ENCODE results near the gene RC3H2. TPM values are rescaled to one million over a fixed set of nuclear protein-coding genes. Genes with fewer than 3 reads are reported as not detected.
A peak's percentile ranks its signal among the peaks of the same experiment; 100 is the strongest.

The RC3H2 gene
- total RNA-seq, 1 donor from 2014 or later, result 25.1 TPM

DNA sequence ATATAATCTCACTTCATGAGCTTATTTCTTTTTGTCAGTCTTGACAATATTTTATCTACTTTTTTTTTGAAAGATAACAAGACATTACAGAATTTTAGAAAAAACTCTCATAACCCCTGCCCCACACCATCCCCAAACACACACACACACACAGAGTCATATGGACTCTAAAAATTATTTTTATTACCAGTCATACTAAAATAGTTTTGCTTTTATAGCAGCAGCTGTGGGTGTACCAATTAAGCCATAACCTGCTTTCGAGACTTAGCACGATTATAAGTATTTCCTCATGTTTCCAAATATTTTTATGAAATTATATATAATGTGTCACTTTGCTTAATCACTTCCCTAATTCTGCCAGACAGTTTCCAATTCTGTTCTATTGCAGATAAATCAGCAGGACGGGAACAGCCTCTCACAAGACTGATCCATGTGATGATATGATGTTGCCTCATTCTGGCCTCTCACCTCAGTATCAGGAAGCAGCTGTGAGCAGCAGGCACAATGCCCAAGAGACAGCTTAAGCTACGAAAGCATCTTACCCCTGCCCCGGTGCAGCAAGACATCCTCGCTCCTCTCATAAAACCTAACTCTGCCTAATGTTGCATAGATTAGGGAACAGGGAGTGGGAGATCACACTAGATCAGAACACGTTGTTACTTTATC, 83.7 kb downstream of the RC3H2 start:
- Histone ChIP-seq H3K27me3 (no peaks in the 10 kb centered on the region), H3K9me3 (no peaks in the 10 kb centered on the region), H3K27ac (no peak overlapping the region), H3K36me3 (peaks cover 20 to 58% of the 10 kb centered on the region in 2 donors), H3K4me1 (peaks cover 0 to 13% of the 10 kb centered on the region in 2 donors), H3K4me3 (no peak overlapping the region)
- intact Hi-C loops (cut with DNase I), result loop anchor here (10.0 kb wide), 2 partner anchors 557 to 727 kb away; partner anchors contain the start of genes MRRF, RBM18 and TTLL11
- TF ChIP-seq, protein P1, sequence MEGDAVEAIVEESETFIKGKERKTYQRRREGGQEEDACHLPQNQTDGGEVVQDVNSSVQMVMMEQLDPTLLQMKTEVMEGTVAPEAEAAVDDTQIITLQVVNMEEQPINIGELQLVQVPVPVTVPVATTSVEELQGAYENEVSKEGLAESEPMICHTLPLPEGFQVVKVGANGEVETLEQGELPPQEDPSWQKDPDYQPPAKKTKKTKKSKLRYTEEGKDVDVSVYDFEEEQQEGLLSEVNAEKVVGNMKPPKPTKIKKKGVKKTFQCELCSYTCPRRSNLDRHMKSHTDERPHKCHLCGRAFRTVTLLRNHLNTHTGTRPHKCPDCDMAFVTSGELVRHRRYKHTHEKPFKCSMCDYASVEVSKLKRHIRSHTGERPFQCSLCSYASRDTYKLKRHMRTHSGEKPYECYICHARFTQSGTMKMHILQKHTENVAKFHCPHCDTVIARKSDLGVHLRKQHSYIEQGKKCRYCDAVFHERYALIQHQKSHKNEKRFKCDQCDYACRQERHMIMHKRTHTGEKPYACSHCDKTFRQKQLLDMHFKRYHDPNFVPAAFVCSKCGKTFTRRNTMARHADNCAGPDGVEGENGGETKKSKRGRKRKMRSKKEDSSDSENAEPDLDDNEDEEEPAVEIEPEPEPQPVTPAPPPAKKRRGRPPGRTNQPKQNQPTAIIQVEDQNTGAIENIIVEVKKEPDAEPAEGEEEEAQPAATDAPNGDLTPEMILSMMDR (IDR thresholded peaks at IDR 0.05), result no peak
- DNase-seq (ENCODE audit: low spot score in 2 of 2), result peak in 1 of 2 donors; percentile 19

GRCh38 chr9:122820490-122820845, 84.7 kb downstream of the RC3H2 start:
- DNase-seq (ENCODE audit: low spot score in 2 of 2), result no peak
- Histone ChIP-seq H3K36me3 (peaks cover 20 to 50% of the 10 kb centered on the region in 2 donors), H3K4me1 (peaks cover 0 to 5% of the 10 kb centered on the region in 2 donors), H3K4me3 (no peak overlapping the region), H3K27ac (no peak overlapping the region), H3K9me3 (no peaks in the 10 kb centered on the region), H3K27me3 (no peaks in the 10 kb centered on the region)
- TF ChIP-seq, protein P1 (IDR thresholded peaks at IDR 0.05), result no peak
- intact Hi-C loops (cut with DNase I), result loop anchor here (10.0 kb wide), 2 partner anchors 556 to 726 kb away; partner anchors contain the start of genes MRRF, RBM18 and TTLL11

- no peaks in the 10 kb centered on the region for H3K9me3 ChIP-seq
- H3K27ac ChIP-seq, result no peak overlapping the region
- H3K4me3 ChIP-seq, result no peak overlapping the region
- H3K27me3 ChIP-seq, result no peaks in the 10 kb centered on the region
- no peak for DNase-seq (ENCODE audit: low spot score in 2 of 2)
- H3K4me1 ChIP-seq, result peaks cover 0 to 5% of the 10 kb centered on the region in 2 donors
- H3K36me3 ChIP-seq, result peaks cover 20 to 50% of the 10 kb centered on the region in 2 donors
- intact Hi-C loops (cut with DNase I), result loop anchor here (10.0 kb wide), 3 partner anchors 555 to 725 kb away; partner anchors contain the start of genes MRRF, RBM18 and TTLL11
- TF ChIP-seq, protein P1 (IDR thresholded peaks at IDR 0.05), result no peak
Measured at GRCh38 chr9:122819791-122820489, 85.2 kb downstream of the RC3H2 start.

- no peak overlapping the region for H3K4me3 ChIP-seq
- intact Hi-C loops (cut with DNase I), result loop anchor here (10.0 kb wide), 1 partner anchor 695 kb away; no protein-coding TSS in a partner anchor
- no peak for DNase-seq (ENCODE audit: low spot score in 2 of 2)
- peaks cover 0 to 5% of the 10 kb centered on the region in 2 donors for H3K4me1 ChIP-seq
- H3K27ac ChIP-seq, result no peak overlapping the region
- TF ChIP-seq, protein P1 (IDR thresholded peaks at IDR 0.05), result no peak
- peaks cover 20 to 50% of the 10 kb centered on the region in 2 donors for H3K36me3 ChIP-seq
- H3K9me3 ChIP-seq, result no peaks in the 10 kb centered on the region
- H3K27me3 ChIP-seq, result no peaks in the 10 kb centered on the region
Measured at GRCh38 chr9:122819326-122819725, 85.8 kb downstream of the RC3H2 start.

DNA sequence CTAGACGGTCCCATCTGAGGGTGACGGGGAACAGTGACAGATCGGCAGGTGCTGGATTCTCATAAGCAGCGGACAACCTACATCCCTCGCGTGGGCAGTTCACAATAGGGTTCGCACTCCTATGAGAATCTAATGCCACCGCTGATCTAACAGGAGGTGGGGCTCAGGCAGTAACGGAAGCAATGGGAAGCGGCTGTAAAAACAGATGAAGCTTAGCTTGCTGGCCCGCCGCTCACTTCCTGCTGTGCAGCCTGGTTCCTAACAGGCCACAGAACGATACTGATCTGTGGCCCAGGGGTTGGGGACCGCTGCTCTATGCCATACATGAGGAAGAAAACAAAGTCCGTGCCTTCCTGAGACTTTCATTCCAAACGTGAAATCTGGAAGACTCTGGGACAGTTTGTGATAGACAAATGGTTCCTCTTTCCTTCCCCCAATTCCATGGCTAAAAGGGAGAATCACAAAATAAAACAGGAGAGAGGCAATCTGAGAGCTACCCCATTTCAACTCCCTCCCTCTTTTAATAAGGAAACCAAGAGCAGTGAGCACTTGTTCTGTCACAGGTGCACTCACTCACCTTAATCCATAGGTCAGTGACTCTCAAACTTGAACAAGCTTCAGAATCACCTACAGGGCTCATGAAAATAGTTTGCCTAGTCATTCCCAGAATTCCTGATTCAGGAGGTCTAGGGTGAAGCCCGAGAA, 88.8 kb downstream of the RC3H2 start:
- peak overlapping the region in 1 of 2 donors; percentile 18 for H3K27ac ChIP-seq
- no peaks in the 10 kb centered on the region for H3K27me3 ChIP-seq
- no peaks in the 10 kb centered on the region for H3K9me3 ChIP-seq
- intact Hi-C loops (cut with DNase I), result loop anchor here (10.0 kb wide), 1 partner anchor 692 kb away; no protein-coding TSS in a partner anchor
- no peak overlapping the region for H3K4me3 ChIP-seq
- DNase-seq (ENCODE audit: low spot score in 2 of 2), result no peak
- H3K4me1 ChIP-seq, result peaks cover 0 to 5% of the 10 kb centered on the region in 2 donors
- peaks cover 7 to 24% of the 10 kb centered on the region in 2 donors for H3K36me3 ChIP-seq
- TF ChIP-seq, protein P1 (IDR thresholded peaks at IDR 0.05), result no peak
